GM12873 (cell line): ENCODE measurements around the gene OR5A2.

Experiments used
- CTCF ChIP-seq: IDR thresholded peaks from 2 replicates; pipeline ENCODE4 v1.5.1; 2012; ENCODE audit warnings: low read depth, mild to moderate bottlenecking, moderate library complexity, low read length, control low read depth; ENCODE audit not compliant: insufficient read depth; ENCODE audit errors: missing control alignments

Gene OR5A2

DNA sequence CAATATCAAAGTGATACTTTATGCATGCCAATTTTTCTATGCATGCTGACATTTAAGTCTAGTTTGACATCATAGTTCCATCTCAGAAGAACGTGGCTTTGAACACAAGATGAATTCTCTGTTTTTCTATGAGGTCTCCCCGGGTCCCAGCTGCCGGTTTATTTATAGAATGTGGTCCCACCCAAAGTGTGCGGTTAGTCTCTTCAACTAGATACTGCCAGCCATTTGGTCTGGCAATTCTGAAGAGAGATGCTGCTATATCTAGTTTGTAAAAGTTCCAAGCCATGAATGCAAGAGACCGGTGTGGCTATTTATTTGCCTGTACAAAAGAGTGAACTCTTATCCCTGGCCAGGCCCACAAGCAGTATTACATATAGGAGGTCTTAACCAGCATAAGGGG, 9.2 kb downstream of the OR5A2 start:
- TF ChIP-seq CTCF: no peak

- TF ChIP-seq CTCF: no peak
These were observed 9.6 kb downstream of the OR5A2 start for GRCh38 chr11:59416613-59417012.

DNA sequence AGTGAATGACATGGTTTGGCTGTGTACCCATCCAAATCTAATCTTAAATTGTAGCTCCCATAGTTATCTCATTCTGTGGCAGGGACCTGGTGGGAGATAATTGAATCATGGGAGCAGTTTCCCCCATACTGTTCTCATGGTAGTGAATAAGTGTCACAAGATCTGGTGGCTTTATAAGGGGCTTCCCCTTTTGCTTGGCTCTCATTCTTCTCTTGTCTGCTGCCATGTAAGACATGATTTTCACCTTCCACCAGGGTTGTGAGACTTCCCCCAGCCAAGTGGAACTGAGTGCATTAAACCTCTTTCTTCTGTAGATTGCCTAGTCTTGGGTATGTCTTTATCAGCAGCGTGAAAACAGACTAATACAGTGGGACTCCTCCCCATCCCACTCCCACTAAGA, 11.1 kb downstream of the OR5A2 start:
- no peak for TF ChIP-seq CTCF

DNA sequence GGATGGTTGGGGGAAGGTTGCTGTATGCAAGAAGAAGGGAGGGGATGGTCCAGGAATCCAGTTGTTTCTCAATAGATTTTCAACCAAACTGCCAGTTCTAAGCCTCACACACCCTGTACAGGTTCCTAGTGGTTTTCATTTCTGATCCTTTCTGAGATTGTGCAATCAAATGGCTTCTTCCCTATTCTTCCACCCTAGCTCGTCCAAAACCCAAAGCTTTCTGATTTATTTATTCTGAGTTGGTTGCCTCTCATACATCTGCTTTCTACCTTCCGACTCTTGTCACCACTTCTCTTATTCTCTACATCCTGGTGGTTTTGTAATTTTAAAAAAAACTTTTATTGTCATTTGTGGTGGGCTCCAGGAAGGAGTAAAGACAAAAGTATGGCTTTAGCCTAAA, 12.6 kb downstream of the OR5A2 start:
- no peak for TF ChIP-seq CTCF

GRCh38 chr11:59403546-59403945, 22.7 kb downstream of the OR5A2 start:
- no peak for TF ChIP-seq CTCF

GRCh38 chr11:59401262-59401552, 25.0 kb downstream of the OR5A2 start:
- no peak for TF ChIP-seq CTCF

DNA sequence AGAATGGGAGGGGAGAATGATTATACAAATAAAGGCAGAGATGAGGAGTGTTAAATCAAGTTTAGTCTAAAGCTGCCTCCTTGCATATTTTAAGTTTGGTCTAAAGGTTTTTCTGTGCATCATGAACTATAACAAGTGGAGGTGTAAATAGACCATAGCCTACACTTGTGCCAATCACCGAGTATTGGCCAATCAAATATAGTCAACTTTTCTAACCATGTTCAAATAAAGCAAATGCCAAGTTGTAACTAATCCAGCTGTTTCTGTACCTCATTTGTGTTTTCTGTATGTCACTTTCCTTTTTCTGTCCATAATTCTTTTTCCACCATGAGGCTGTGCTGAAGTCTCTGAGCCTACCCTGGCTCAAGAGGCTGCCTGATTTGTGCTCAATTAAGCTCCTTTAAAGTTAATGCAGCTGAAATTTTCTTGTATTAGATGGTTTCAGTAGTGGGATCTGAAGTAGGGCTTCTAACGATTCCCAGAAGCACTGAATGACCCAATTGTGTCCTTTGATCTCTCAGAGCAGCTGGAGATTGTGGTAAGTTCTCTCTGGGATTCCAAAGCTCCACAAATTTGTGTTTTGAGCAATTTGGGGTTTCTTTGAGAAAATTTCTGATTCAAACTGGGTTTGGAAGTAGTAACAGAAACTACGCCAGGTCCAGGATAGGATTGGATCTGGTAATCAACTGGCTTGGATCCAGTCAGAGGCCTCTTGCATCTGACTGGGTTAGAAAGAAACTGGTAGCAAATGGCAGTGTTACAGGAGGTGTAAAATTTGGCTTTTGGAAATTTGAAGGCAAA, 25.6 kb downstream of the OR5A2 start:
- TF ChIP-seq CTCF: no peak
